Inflammatory macrophage (primary cell): Measurements from ENCODE around the gene SEC14L3.

ENCODE experiments used
- DNase-seq, 2 donors: peaks; one replicate each; pipeline ENCODE4 v3.0.0-alpha.2; 2020 to 2022

Gene SEC14L3

DNA sequence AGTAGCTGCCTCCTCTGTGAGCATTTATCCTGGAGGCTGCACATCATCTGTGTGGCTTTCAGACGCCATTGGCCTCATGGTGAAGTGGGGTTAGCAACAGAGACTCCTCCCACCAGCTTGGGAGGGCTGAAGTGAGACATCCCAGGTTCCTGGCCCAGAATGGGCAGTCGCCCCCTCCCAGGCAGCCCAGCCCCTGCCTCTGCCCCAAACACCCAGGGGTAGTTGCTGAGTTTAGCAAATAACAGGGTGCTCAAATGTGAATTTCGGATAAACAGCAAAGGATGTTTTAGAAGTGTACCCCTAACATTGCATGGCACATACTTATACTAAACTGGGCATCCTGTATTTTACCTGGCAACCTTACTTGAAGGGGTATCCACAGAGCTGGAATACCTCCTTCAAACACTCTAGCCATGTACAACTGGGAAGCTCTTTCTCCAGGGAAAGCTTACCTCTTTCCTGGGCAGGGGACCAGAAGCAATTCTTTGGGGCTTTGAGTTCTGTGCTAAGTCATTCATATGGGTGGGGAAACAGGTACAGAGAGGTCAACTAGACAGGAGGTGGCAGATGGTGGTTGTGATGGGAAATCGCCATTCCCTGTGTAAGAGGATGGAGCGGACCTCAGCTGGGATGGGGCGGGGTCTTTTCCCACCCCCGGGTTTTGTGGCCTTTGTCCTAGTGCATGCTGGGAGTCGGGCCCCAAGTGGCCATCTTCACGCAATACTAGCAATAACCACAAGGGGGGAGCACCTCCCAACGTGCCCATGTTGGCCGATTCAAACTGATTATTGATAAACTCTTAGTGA is 27.0 kb downstream of the SEC14L3 start:
- peak; percentile 61 to 64 for DNase-seq

DNA sequence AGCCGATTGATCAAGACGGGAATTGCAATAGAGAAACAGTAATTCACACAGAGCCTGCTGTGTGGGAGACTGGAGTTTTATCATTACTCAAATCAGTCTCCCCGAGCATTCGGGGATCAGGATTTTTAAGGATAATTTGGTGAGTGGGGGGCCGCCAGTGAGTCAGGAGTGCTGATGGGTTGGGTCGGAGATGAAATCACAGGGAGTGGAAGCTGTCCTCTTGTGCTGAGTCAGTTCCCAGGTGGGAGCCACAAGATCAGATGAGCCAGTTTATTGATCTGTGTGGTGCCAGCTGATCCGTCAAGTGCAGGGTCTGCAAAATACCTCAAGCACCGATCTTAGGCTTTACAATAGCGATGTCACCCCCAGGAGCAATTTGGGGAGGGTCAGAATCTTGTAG is 30.7 kb downstream of the SEC14L3 start:
- no peak for DNase-seq

- DNase-seq, result no peak
Measured at GRCh38 chr22:30439836-30440235, 32.0 kb downstream of the SEC14L3 start.

GRCh38 chr22:30439226-30439625 is 32.6 kb downstream of the SEC14L3 start:
- DNase-seq, result no peak

GRCh38 chr22:30438559-30438958 is 33.3 kb downstream of the SEC14L3 start:
- DNase-seq, result no peak

DNA sequence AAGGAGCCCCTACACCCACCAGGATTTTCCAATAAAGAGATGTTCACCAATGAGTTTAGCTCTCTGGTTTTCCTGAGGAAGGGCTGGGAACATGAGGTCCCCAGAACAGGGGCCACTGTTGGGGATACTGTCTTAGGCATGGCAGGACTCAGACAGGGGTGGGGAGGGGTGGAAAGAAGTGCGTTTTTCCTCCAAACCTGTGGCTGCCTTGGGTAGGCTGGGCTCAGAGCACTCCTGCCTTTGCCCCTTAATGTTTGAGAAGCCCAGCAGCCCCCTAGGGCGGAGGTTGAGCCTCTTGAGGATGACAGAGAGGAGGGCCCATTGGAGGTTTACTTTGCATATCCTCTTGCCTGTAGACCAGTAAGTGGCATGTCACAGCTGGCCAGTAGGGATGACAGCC is 35.6 kb downstream of the SEC14L3 start:
- no peak for DNase-seq

GRCh38 chr22:30435674-30436126 is 36.1 kb downstream of the SEC14L3 start:
- no peak for DNase-seq

- DNase-seq, result no peak
Measured at GRCh38 chr22:30434843-30435242, 37.0 kb downstream of the SEC14L3 start.

GRCh38 chr22:30433773-30434172 is 38.0 kb downstream of the SEC14L3 start:
- DNase-seq, result no peak

- no peak for DNase-seq
Measured at GRCh38 chr22:30433227-30433626, 38.6 kb downstream of the SEC14L3 start.

- DNase-seq, result no peak
Measured at GRCh38 chr22:30432520-30432919, 39.3 kb downstream of the SEC14L3 start.

DNA sequence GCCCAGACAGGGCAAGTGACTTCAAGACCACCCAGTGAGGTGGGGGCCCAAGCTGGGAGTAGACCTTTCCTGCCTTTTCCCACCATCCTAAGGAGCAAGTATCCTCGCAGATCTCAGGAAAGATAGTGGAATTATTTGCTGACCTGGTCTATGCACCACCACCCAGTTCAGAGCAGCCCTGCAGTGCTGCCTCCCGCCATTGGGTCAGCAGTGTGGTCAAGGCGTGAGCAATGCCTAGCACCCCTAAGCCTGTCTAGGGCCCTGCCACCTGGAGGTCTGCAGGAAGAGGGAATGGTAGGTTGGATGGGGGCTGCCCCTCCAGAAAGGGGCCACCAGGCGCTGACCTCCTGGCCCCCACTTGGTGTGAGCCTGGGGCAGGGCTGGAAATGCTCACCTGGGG is 39.7 kb downstream of the SEC14L3 start:
- DNase-seq, result no peak

DNA sequence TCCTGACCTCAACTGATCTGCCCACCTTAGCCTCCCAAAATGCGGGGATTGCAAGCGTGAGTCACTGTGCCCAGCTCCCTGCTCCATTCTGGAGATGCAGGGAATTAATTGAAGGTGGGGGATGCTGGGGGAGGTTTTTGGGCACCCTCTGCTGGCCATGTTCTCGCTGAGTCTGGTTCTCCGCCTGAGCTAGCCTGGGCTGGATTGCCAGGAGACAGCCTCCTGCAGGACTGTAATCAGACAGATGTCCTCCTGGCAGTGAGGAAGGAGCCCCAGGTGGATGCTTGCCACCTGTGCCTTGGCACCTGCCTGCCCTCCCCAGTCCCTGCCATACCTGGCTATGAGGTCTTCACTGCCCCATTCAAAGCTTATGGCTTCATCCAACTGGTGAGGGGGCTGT is 40.9 kb downstream of the SEC14L3 start:
- no peak for DNase-seq

DNA sequence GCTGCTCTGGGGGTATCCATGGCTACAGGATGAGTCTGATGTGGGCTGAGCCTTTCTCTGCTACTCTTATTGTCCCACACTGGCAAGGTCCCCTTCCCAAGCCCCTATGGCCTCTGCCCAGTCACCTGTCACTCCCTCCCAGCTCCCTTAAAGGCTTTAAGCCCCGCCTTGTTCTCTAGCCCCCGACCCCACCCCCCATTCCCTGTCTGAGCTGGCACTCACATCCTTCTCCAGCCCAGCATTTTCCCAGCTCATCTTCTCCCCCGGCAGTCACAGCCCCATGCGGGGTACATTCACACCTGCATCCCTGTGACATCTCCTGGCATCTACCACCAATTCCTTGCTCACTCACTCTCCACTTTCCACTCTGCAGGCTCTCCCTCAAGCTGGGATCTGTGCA is 41.9 kb downstream of the SEC14L3 start:
- no peak for DNase-seq

GRCh38 chr22:30427871-30428270 is 43.9 kb downstream of the SEC14L3 start:
- no peak for DNase-seq

- DNase-seq, result peak; percentile 91 to 93
Measured at GRCh38 chr22:30426388-30427353, 45.1 kb downstream of the SEC14L3 start.

DNA sequence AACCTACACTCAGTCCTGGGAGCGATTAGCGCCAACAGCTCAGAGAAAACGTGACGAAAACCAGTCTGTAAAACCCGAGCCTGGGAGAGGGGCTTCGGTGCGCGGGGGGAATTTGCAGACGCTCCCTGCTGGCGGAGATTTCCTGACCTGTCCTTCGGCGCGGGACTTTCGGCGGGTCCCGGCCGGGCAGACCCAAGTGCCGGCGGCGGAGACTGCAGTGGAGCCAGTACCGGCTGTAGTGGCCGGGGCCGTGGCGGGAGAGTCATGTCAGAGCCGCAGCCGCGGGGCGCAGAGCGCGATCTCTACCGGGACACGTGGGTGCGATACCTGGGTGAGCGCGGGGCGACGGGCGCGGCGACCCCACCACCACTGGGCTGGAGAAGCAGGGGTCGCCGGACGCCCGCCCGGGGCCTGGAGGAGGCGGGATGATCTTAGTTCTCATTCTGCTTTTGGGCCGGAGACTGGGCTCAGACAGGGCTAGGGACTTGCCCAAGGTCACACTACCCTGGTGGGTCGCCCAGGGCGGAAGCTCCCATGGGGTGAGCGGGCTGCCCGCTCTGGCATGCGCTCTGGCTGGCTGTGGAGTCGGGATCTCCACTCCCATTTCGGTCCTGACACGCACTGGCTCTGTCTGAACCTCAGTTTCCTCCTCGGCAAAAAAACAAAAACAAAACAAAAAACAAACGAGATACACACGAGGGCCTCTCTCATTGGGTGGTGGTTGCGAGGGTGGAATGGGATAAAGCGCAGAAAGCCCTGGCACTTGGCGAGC is 46.0 kb downstream of the SEC14L3 start, which contains the start of gene MTFP1:
Gene MTFP1 (plus strand): TSS at position 153 of the 772 bp plus-strand sequence. CDS start 112 bp downstream, at position 265.
- peak; percentile 29 to 53 for DNase-seq

- DNase-seq, result no peak
Measured at GRCh38 chr22:30425327-30425615, 46.5 kb downstream of the SEC14L3 start.

- DNase-seq, result no peak
Measured at GRCh38 chr22:30424534-30425326, 47.1 kb downstream of the SEC14L3 start.

DNA sequence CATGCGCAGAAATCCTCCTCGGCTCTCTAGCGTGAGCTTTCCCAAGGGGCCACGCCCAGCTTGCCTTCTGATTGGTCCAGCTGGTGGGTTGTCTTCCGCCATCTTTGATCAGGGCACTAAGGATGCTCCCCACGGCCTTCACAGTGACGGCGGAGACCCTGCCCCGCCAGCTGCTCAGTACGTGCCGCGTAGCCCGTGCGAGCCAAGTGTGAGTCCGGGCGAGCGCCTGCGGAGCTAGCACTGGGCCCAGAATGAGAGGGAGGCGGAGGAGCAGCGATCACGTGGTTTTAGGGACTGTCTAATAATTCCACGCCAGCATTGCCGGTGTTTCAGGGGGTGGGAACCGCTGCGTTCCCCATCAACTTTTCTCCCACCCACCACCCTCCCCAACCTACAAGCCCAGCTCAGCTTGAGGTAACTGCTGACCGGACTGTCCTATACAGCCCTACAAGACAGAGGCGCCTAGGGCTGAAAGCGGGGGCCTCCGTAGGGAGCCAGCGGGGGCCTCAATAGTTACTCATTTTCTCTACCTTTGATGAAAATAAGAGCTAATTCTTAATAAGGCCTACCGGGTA is 47.8 kb downstream of the SEC14L3 start:
- peak; percentile 99 for DNase-seq

GRCh38 chr22:30423301-30423958 is 48.4 kb downstream of the SEC14L3 start:
- DNase-seq, result peak in 1 of 2 donors; percentile 23
